PC-3 (cell line): ENCODE results near the gene SAA1. TPM values are rescaled to one million over a fixed set of nuclear protein-coding genes. Genes with fewer than 3 reads are reported as not detected.

Experiments used
- ATAC-seq: fragments of 200-7000 bp; cut with Tn5 transposase; 2 replicates; pipeline ENCODE4 v1.9.1; 2020; ENCODE audit warnings: mild to moderate bottlenecking, moderate library complexity
- Bru-seq: library from RNA; stranded (reverse); fragments of 400-500 nt; gene quantifications from one replicate; lab custom pipeline; 2021; lab: Mats Ljungman, UMichigan
- BruChase-seq, 2 experiments: library from RNA; stranded (reverse); fragments of 400-500 nt; gene quantifications; one replicate each; lab custom pipeline; 2021; lab: Mats Ljungman, UMichigan
- BruUV-seq: library from RNA; stranded (reverse); fragments of 400-500 nt; replicated peaks from 2 replicates; lab custom pipeline; 2021; lab: Mats Ljungman, UMichigan
- CTCF ChIA-PET: fragments of 300-600 bp; sonication (Branson Sonifier 250); formaldehyde crosslinking; loops from one replicate; lab custom pipeline; 2022; ENCODE audit warnings: antibody characterized with exemption; lab: Charles Lee
- POLR2A ChIA-PET: fragments of 300-600 bp; sonication (Branson Sonifier 250); formaldehyde crosslinking; loops from one replicate; lab custom pipeline; 2022; ENCODE audit warnings: antibody characterized with exemption; ENCODE audit not compliant: unreplicated experiment; lab: Charles Lee
- DNase-seq: peaks from one replicate; pipeline ENCODE4 v3.0.0-alpha.2; 2015
- H2AFZ ChIP-seq: fragments of 300-600 bp; sonication (generic); 2 replicates; pipeline ENCODE4 v1.6.0; 2016; ENCODE audit warnings: antibody characterized with exemption, low read length
- H3F3A ChIP-seq: fragments of 300-600 bp; sonication (generic); one replicate; pipeline ENCODE4 v1.6.0; 2017; ENCODE audit warnings: antibody characterized with exemption, low read length, control low read depth, mild to moderate bottlenecking; ENCODE audit not compliant: unreplicated experiment
- H3K27ac ChIP-seq: fragments of 300-600 bp; sonication (generic); 2 replicates; pipeline ENCODE4 v1.5.1; 2016; ENCODE audit warnings: mild to moderate bottlenecking, low read length
- H3K27me3 ChIP-seq: fragments of 300-600 bp; sonication (generic); 2 replicates; pipeline ENCODE4 v1.6.1; 2016; ENCODE audit warnings: low read length, mixed read lengths
- H3K36me3 ChIP-seq: fragments of 300-600 bp; sonication (generic); 2 replicates; pipeline ENCODE4 v1.6.1; 2016; ENCODE audit warnings: low read depth, mixed run types, low read length, mixed read lengths
- H3K4me1 ChIP-seq: fragments of 300-600 bp; sonication (generic); 2 replicates; pipeline ENCODE4 v1.5.1; 2016; ENCODE audit warnings: low read length; ENCODE audit not compliant: insufficient read depth
- H3K4me2 ChIP-seq: fragments of 300-600 bp; sonication (generic); 2 replicates; pipeline ENCODE4 v1.6.0; 2016; ENCODE audit warnings: low read length
- H3K4me3 ChIP-seq: fragments of 300-600 bp; sonication (generic); 2 replicates; pipeline ENCODE4 v1.5.1; 2016; ENCODE audit warnings: mild to moderate bottlenecking, low read length, mixed read lengths
- H3K79me2 ChIP-seq: fragments of 300-600 bp; sonication (generic); 2 replicates; pipeline ENCODE4 v1.6.1; 2017; ENCODE audit warnings: low read length, mixed read lengths
- H3K9ac ChIP-seq: fragments of 300-600 bp; sonication (generic); 2 replicates; pipeline ENCODE4 v1.6.0; 2016; ENCODE audit warnings: mild to moderate bottlenecking, low read length
- H3K9me2 ChIP-seq: fragments of 300-600 bp; sonication (generic); replicated peaks from 2 replicates; pipeline ENCODE4 v1.6.1; 2016; ENCODE audit warnings: mixed run types, low read length, mixed read lengths
- H3K9me3 ChIP-seq: fragments of 300-600 bp; sonication (generic); 2 replicates; pipeline ENCODE4 v1.6.1; 2016; ENCODE audit warnings: low read length, mixed read lengths
- H4K20me1 ChIP-seq: fragments of 300-600 bp; sonication (generic); 2 replicates; pipeline ENCODE4 v1.6.1; 2016; ENCODE audit warnings: low read length, mixed read lengths
- EZH2 ChIP-seq: fragments of 300-600 bp; sonication (generic); IDR thresholded peaks from one replicate; pipeline ENCODE4 v1.6.1; 2017; ENCODE audit warnings: antibody characterized with exemption, mild to moderate bottlenecking, low read length; ENCODE audit not compliant: unreplicated experiment
- EZH2phosphoT487 ChIP-seq: fragments of 300-600 bp; sonication (generic); IDR thresholded peaks from 2 replicates; pipeline ENCODE4 v1.6.1; 2018; ENCODE audit warnings: mild to moderate bottlenecking, antibody characterized with exemption, low read length, borderline replicate concordance
- intact Hi-C: fragments of 100-400 bp; cut with micrococcal nuclease; formaldehyde crosslinking; loops from 2 replicates; pipeline ENCODE4 v1.9.0; 2023
- long read RNA-seq: library from polyadenylated mRNA; unstranded; transcript quantifications from one replicate; pipeline ENCODE4 v2.0.0, GENCODE V29; 2021; ENCODE audit not compliant: unreplicated experiment
- total RNA-seq: library from RNA; depleted of rRNA; stranded (reverse); fragments of >200 nt; gene quantifications from 2 replicates; pipeline ENCODE4 v1.2.3, GENCODE V29; 2014; rRNA removed
- TF ChIP-seq, protein P1 (sequence below): fragments of 300-600 bp; sonication (generic); conservative IDR thresholded peaks from 2 replicates; pipeline ENCODE4 v1.5.1; 2017; ENCODE audit warnings: antibody characterized with exemption, low read depth, mild to moderate bottlenecking, low read length

The SAA1 gene
- total RNA-seq, result not detected in 2 replicates
- percentile 13 among the genes with signal in this experiment for Bru-seq, nascent RNA
- BruChase-seq, experiment 1, labeled RNA remaining after a 6-hour chase, result not detected
- BruChase-seq, experiment 2, labeled RNA remaining after a 2-hour chase, result not detected
- long read RNA-seq, result 0 reads

DNA sequence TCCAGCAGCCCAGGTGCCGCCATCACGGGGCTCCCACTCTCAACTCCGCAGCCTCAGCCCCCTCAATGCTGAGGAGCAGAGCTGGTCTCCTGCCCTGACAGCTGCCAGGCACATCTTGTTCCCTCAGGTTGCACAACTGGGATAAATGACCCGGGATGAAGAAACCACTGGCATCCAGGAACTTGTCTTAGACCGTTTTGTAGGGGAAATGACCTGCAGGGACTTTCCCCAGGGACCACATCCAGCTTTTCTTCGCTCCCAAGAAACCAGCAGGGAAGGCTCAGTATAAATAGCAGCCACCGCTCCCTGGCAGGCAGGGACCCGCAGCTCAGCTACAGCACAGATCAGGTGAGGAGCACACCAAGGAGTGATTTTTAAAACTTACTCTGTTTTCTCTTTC is at the start of gene SAA1:
Gene SAA1 (plus strand): TSS at position 316 of the 400 bp plus-strand sequence. CDS start 624 bp downstream, outside the sequence.
- Histone ChIP-seq H3K4me1 (no peaks in the 10 kb centered on the region), H2AFZ (no peak within 1 kb of the TSS), H3K4me3 (no peak within 1 kb of the TSS), H3K9me3 (no peaks in the 10 kb centered on the region), H3K9me2 (no peaks in the 10 kb centered on the region), H3K36me3 (no peaks in the 10 kb centered on the region), H3F3A (no peaks in the 10 kb centered on the region), H3K27ac (no peak within 1 kb of the TSS), H3K27me3 (0 out of 2 replicates have a peak, but pooled peaks cover 6% of the 10 kb centered on the region), H3K79me2 (no peaks in the 10 kb centered on the region), H3K9ac (no peak within 1 kb of the TSS), H4K20me1 (no peaks in the 10 kb centered on the region), H3K4me2 (no peak within 1 kb of the TSS)
- intact Hi-C loops, result no loop called here
- POLR2A ChIA-PET, result no interaction called here
- ATAC-seq (no peak), DNase-seq (no peak)
- CTCF ChIA-PET, result no interaction called here
- BruUV-seq, result no TSS peak
- TF ChIP-seq, protein P1, sequence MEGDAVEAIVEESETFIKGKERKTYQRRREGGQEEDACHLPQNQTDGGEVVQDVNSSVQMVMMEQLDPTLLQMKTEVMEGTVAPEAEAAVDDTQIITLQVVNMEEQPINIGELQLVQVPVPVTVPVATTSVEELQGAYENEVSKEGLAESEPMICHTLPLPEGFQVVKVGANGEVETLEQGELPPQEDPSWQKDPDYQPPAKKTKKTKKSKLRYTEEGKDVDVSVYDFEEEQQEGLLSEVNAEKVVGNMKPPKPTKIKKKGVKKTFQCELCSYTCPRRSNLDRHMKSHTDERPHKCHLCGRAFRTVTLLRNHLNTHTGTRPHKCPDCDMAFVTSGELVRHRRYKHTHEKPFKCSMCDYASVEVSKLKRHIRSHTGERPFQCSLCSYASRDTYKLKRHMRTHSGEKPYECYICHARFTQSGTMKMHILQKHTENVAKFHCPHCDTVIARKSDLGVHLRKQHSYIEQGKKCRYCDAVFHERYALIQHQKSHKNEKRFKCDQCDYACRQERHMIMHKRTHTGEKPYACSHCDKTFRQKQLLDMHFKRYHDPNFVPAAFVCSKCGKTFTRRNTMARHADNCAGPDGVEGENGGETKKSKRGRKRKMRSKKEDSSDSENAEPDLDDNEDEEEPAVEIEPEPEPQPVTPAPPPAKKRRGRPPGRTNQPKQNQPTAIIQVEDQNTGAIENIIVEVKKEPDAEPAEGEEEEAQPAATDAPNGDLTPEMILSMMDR, result no peak
- TF ChIP-seq EZH2phosphoT487 (no peak), EZH2 (no peak)

DNA sequence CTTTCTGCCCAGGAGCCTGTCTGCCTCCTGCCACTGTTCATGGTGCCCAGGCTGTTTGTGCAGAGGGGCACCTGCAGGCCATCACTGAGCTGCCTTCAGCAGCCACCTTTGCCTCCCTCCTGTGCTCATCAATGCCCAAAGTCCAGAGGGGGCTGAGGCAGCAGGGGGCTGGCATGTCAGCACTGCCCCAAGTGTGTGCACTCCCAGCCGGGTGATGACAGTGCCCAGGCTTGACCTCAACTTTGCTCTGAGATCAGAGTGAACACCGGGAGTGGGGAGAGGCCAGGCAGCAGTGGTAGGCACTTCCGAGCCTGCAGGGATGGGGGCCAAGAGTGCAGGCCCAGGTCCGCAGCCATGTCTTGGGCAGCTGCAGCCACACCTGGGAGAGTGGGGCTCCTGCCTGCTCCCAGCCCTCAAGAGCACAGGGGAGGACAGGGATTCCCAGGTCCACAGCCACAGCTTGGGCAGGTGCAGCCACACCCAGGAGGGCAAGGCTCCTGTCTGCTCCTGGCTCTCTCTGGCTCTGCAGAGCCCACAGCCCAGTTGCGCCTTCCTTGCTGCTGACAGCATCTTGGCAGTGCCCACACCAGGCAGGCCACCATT is 44.7 kb upstream of the SAA1 start:
- Histone ChIP-seq H3K79me2 (no peaks in the 10 kb centered on the region), H3F3A (no peaks in the 10 kb centered on the region), H3K4me3 (no peak overlapping the region), H3K9ac (no peak overlapping the region), H3K9me2 (no peaks in the 10 kb centered on the region), H3K9me3 (no peaks in the 10 kb centered on the region), H4K20me1 (no peaks in the 10 kb centered on the region), H3K27ac (no peak overlapping the region), H2AFZ (no peak overlapping the region), H3K36me3 (no peaks in the 10 kb centered on the region), H3K4me2 (no peak overlapping the region), H3K27me3 (peaks cover 8% of the 10 kb centered on the region), H3K4me1 (no peaks in the 10 kb centered on the region)
- no TSS peak for BruUV-seq
- ChIA-PET CTCF (no interaction called here), POLR2A (no interaction called here)
- no peak for ATAC-seq
- DNase-seq, result no peak
- intact Hi-C loops, result no loop called here
- no peak for TF ChIP-seq EZH2
- TF ChIP-seq EZH2phosphoT487, result no peak
- TF ChIP-seq, protein P1, result no peak

DNA sequence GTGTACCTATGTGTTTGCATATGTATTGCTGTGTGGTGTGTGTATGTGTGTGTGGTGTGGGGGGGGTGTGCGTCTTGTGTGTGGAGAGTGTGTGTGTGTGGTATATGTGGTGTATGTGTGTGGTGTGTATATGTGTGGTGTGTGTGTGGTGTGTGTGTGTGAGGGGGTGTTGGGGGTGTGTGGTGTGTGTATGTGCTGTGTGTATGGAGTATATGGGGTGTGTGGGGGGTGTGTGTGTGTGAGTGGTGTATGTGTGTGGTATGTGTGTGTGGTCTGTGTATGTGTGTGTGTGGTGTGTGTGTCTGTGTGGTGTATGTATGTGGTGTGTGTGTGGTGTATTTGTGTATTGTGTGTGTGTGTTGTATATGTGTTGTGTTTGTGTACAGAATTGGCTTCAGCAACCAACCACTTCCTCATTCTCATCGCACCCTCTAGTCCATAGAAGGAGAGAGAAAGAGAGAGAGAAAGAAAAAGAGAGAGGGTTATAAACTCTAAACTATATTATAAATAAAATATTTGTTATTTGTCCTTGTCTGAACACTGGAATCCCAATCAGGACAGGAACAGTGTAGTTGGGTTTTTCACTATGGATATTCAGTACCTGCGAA is 43.1 kb upstream of the SAA1 start:
- no peaks in the 10 kb centered on the region for H3K27me3 ChIP-seq
- ATAC-seq, result no peak
- H3K79me2 ChIP-seq, result no peaks in the 10 kb centered on the region
- no peak overlapping the region for H3K27ac ChIP-seq
- no peak for DNase-seq
- H4K20me1 ChIP-seq, result no peaks in the 10 kb centered on the region
- H3K4me3 ChIP-seq, result no peak overlapping the region
- TF ChIP-seq EZH2 (no peak), EZH2phosphoT487 (no peak)
- TF ChIP-seq, protein P1, result no peak
- no peaks in the 10 kb centered on the region for H3F3A ChIP-seq
- ChIA-PET CTCF (no interaction called here), POLR2A (no interaction called here)
- no peak overlapping the region for H3K4me2 ChIP-seq
- BruUV-seq, result no TSS peak
- H3K9ac ChIP-seq, result no peak overlapping the region
- intact Hi-C loops, result no loop called here
- H3K9me2 ChIP-seq, result no peaks in the 10 kb centered on the region
- H3K4me1 ChIP-seq, result no peaks in the 10 kb centered on the region
- H2AFZ ChIP-seq, result no peak overlapping the region
- no peaks in the 10 kb centered on the region for H3K9me3 ChIP-seq
- H3K36me3 ChIP-seq, result no peaks in the 10 kb centered on the region
